Endothelial cell of umbilical vein (primary cell): Measurements from ENCODE around the gene TGFB1.

ENCODE experiments used
- CTCF ChIP-seq, 2 donors: IDR thresholded peaks; 1 replicate in 1 of 2; 2 replicates in 1 of 2; pipeline ENCODE4 v1.5.1; 2011; ENCODE audit warnings: low read length in 2 of 2, mild to moderate bottlenecking in 2 of 2, moderate library complexity in 2 of 2, control low read depth in 1 of 2, inconsistent platforms in 1 of 2, low read depth in 1 of 2; ENCODE audit not compliant: insufficient read depth in 1 of 2; ENCODE audit errors: extremely low read depth in 1 of 2
- FOS ChIP-seq: IDR thresholded peaks from 2 replicates; pipeline ENCODE4 v1.6.1; 2011; ENCODE audit warnings: mild to moderate bottlenecking, low read length, moderate library complexity, borderline replicate concordance; ENCODE audit not compliant: insufficient read depth
- GATA2 ChIP-seq: IDR thresholded peaks from 2 replicates; pipeline ENCODE4 v1.7.0; 2011; ENCODE audit warnings: low read depth, mild to moderate bottlenecking, moderate library complexity, mixed read lengths, low read length; ENCODE audit not compliant: insufficient read length, insufficient read depth
- POLR2AphosphoS5 ChIP-seq: IDR thresholded peaks from 2 replicates; pipeline ENCODE4 v1.6.1; 2012; ENCODE audit warnings: low read depth, mild to moderate bottlenecking, control low read depth, low read length, moderate library complexity; ENCODE audit not compliant: insufficient read depth

DNA sequence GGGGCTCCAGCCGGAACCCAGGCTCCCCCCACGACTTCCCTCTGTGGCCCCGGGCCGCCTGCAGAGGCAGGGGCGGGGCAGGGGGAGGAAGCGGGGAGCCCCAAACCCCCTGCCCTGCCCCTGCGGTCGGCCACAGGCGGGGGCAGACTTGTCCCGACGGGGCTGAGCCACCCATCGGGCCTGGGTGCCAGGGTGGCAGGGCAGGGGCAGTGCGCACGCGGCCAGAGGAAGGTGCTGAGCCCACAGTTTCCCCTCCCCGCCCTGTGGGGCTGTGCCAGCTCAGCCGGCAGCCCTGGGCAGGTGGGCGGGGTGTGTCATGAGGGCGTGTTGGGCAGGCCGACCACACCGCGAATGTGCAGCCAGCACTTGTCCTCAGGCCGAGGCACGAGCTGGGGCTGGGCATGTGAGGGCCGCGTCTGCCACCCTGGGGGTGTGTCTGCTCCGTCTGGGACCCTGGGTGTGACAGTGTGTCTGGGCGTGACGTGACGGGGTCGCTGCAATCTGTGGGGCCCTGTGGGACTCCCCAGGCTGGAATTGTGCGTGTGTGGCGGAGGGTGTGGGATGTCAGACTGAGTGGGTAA is 26.1 kb downstream of the TGFB1 start:
- TF ChIP-seq FOS = peak; percentile 51
- TF ChIP-seq CTCF (IDR thresholded peaks at IDR 0.05; ENCODE audit: extremely low read depth in 1 of 2, insufficient read depth in 1 of 2, low read depth in 1 of 2, low read length in 2 of 2) = no peak
- peak; percentile 98 for TF ChIP-seq POLR2AphosphoS5
- TF ChIP-seq GATA2 = no peak
